A673 (cell line): ENCODE measurements around the gene NUP210L. TPM values are rescaled to one million over a fixed set of nuclear protein-coding genes. Genes with fewer than 3 reads are reported as not detected.

Experiments
- BruUV-seq: library from RNA; stranded (reverse); fragments of 400-500 nt; replicated peaks from 2 replicates; lab custom pipeline; 2021; lab: Mats Ljungman, UMichigan
- CTCF ChIA-PET: fragments of 300-600 bp; sonication (Branson Sonifier 250); formaldehyde crosslinking; loops from one replicate; lab custom pipeline; 2022; ENCODE audit warnings: antibody characterized with exemption; lab: Charles Lee
- POLR2A ChIA-PET: fragments of 300-600 bp; sonication (Branson Sonifier 250); formaldehyde crosslinking; loops from one replicate; lab custom pipeline; 2022; ENCODE audit warnings: antibody characterized with exemption; ENCODE audit not compliant: low non-redundant PET; lab: Charles Lee
- DNase-seq: peaks from one replicate; pipeline ENCODE4 v3.0.0-alpha.2; 2015; ENCODE audit warnings: low spot score
- H3K27ac ChIP-seq: fragments of 200-600 bp; sonication (generic); 2 replicates; pipeline ENCODE4 v1.5.1; 2016; ENCODE audit warnings: mixed run types, low read depth, mild to moderate bottlenecking, mixed read lengths, antibody characterized with exemption, low read length; ENCODE audit not compliant: poor library complexity, severe bottlenecking
- H3K27me3 ChIP-seq: fragments of 200-600 bp; sonication (generic); replicated peaks from 2 replicates; pipeline ENCODE4 v1.6.1; 2017; ENCODE audit warnings: mixed run types, low read depth, mild to moderate bottlenecking, mixed read lengths, antibody characterized with exemption, low read length; ENCODE audit not compliant: insufficient read depth, poor library complexity
- H3K36me3 ChIP-seq: fragments of 200-600 bp; sonication (generic); 2 replicates; pipeline ENCODE4 v1.6.1; 2016; ENCODE audit warnings: mixed run types, mild to moderate bottlenecking, mixed read lengths, antibody characterized with exemption, low read length; ENCODE audit not compliant: insufficient read depth, poor library complexity, severe bottlenecking
- H3K4me1 ChIP-seq: fragments of 200-600 bp; sonication (generic); 2 replicates; pipeline ENCODE4 v1.6.1; 2017; ENCODE audit warnings: mixed run types, mild to moderate bottlenecking, mixed read lengths, antibody characterized with exemption, low read length; ENCODE audit not compliant: insufficient read depth, poor library complexity, severe bottlenecking
- H3K4me3 ChIP-seq: fragments of 200-600 bp; sonication (generic); 2 replicates; pipeline ENCODE4 v1.5.1; 2016; ENCODE audit warnings: low read depth, mixed run types, mild to moderate bottlenecking, mixed read lengths, low read length; ENCODE audit not compliant: poor library complexity, severe bottlenecking
- H3K9me3 ChIP-seq: fragments of 200-600 bp; sonication (generic); 2 replicates; pipeline ENCODE4 v1.6.1; 2016; ENCODE audit warnings: mixed run types, low read depth, mild to moderate bottlenecking, mixed read lengths, antibody characterized with exemption, low read length; ENCODE audit not compliant: poor library complexity, severe bottlenecking
- CTCF ChIP-seq: fragments of 300-800, 200-600 bp; sonication (generic); conservative IDR thresholded peaks from 2 replicates; pipeline ENCODE4 v1.5.1; 2017; ENCODE audit warnings: low read depth, mild to moderate bottlenecking, antibody characterized with exemption, low read length, moderate library complexity, mixed read lengths
- EZH2 ChIP-seq: fragments of 200-600 bp; sonication (generic); IDR thresholded peaks from 2 replicates; pipeline ENCODE4 v1.6.1; 2017; ENCODE audit warnings: borderline replicate concordance, low read depth, mild to moderate bottlenecking, mixed read lengths, antibody characterized with exemption, low read length; ENCODE audit not compliant: poor library complexity, severe bottlenecking
- intact Hi-C: fragments of 100-400 bp; cut with micrococcal nuclease; formaldehyde crosslinking; loops from one replicate; pipeline ENCODE4 v1.10.0; 2022; ENCODE audit not compliant: unreplicated experiment
- total RNA-seq: library from RNA; stranded (reverse); gene quantifications from 2 replicates; pipeline ENCODE4 v1.2.3, GENCODE V29; 2021

NUP210L gene
- total RNA-seq, 1 experiment from 2014 or later: 0.04 TPM

GRCh38 chr1:154081386-154082126 lies 73.3 kb downstream of the NUP210L start:
- POLR2A ChIA-PET: no interaction called here

GRCh38 chr1:154076413-154076812 lies 78.5 kb downstream of the NUP210L start:
- no peaks in the 10 kb centered on the region for H3K9me3 ChIP-seq
- no peaks in the 10 kb centered on the region for H3K4me1 ChIP-seq
- no peak overlapping the region for H3K4me3 ChIP-seq
- intact Hi-C loops: no loop called here
- TF ChIP-seq CTCF (no peak), EZH2 (no peak)
- no peaks in the 10 kb centered on the region for H3K36me3 ChIP-seq
- H3K27ac ChIP-seq: no peak overlapping the region
- POLR2A ChIA-PET: no interaction called here
- no peaks in the 10 kb centered on the region for H3K27me3 ChIP-seq
- DNase-seq: no peak
- BruUV-seq: no TSS peak
- CTCF ChIA-PET: no interaction called here

More at GRCh38 chr1:154081386-154082126, 73.3 kb downstream of the NUP210L start:
- Histone ChIP-seq H3K27me3 (no peaks in the 10 kb centered on the region), H3K36me3 (no peaks in the 10 kb centered on the region), H3K4me3 (no peak overlapping the region), H3K4me1 (no peaks in the 10 kb centered on the region), H3K9me3 (no peaks in the 10 kb centered on the region), H3K27ac (no peak overlapping the region)
- intact Hi-C loops: no loop called here
- no peak for DNase-seq
- TF ChIP-seq EZH2 (no peak), CTCF (no peak)
- BruUV-seq: no TSS peak
- CTCF ChIA-PET: no interaction called here

- DNase-seq: no peak
- Histone ChIP-seq H3K4me3 (no peak overlapping the region), H3K4me1 (no peaks in the 10 kb centered on the region), H3K9me3 (no peaks in the 10 kb centered on the region), H3K27ac (no peak overlapping the region), H3K27me3 (no peaks in the 10 kb centered on the region), H3K36me3 (no peaks in the 10 kb centered on the region)
- ChIA-PET POLR2A (no interaction called here), CTCF (no interaction called here)
- TF ChIP-seq CTCF (no peak), EZH2 (no peak)
- intact Hi-C loops: no loop called here
- no TSS peak for BruUV-seq
These were observed 79.1 kb downstream of the NUP210L start for GRCh38 chr1:154075746-154076145.
